K562 (cell line): ENCODE results near the gene MECR. TPM values are rescaled to one million over a fixed set of nuclear protein-coding genes. Genes with fewer than 3 reads are reported as not detected.

Experiments
- ATAC-seq: fragments of 200-7000 bp; cut with Tn5 transposase; 3 replicates; pipeline ENCODE4 v1.9.1; 2020; ENCODE audit warnings: moderate library complexity
- BruUV-seq: library from RNA; stranded (reverse); fragments of 400-500 nt; replicated peaks from 2 replicates; lab custom pipeline; 2021; lab: Mats Ljungman, UMichigan
- CTCF ChIA-PET: fragments of 300-600 bp; formaldehyde crosslinking; extraction: SDS; loops from one replicate; lab custom pipeline; 2021; ENCODE audit warnings: low intra/inter-chr PET ratio; lab: Yijun Ruan, JAX
- POLR2A ChIA-PET: fragments of 300-600, 350-650 bp; sonication (Branson Sonifier 250); formaldehyde crosslinking; extraction: SDS; loops from one replicate; lab custom pipeline; 2021; ENCODE audit warnings: antibody characterized with exemption, inconsistent platforms; lab: Yijun Ruan, JAX
- DNase-seq, 4 experiments: peaks; one replicate each; pipeline versions ENCODE4 v3.0.0 to v3.0.0-alpha.2; 2011 to 2018; ENCODE audit warnings: low spot score in 3 of 4, mixed read lengths in 3 of 4; ENCODE audit errors: extremely low read depth in 1 of 4
- FAIRE-seq: peaks from 2 replicates; lab custom pipeline; 2011; peaks lifted over from hg19 to GRCh38; lab: Jason Lieb, UNC
- H2AFZ ChIP-seq: 2 replicates; pipeline ENCODE4 v1.6.0; 2011; ENCODE audit warnings: low read depth, low read length, control low read depth, inconsistent platforms
- H3K27ac ChIP-seq: fragments of 200-600 bp; 3 replicates; pipeline ENCODE4 v1.8.0; 2011; ENCODE audit warnings: low read depth, mild to moderate bottlenecking, control low read depth, inconsistent platforms, low read length, moderate library complexity, mixed read lengths; ENCODE audit errors: extremely low read depth
- H3K27me3 ChIP-seq, 2 experiments: fragments of 300-600 bp in 1 of 2; 2 replicates in 1 of 2; 3 replicates in 1 of 2; pipeline versions ENCODE4 v1.6.0 to v1.8.0; 2011; ENCODE audit warnings: inconsistent platforms in 2 of 2, low read length in 2 of 2, mild to moderate bottlenecking in 1 of 2, mixed read lengths in 1 of 2, moderate library complexity in 1 of 2; ENCODE audit not compliant: control insufficient read depth in 2 of 2, insufficient read depth in 2 of 2
- H3K36me3 ChIP-seq: fragments of 300-600 bp; 3 replicates; pipeline ENCODE4 v1.8.0; 2011; ENCODE audit warnings: mild to moderate bottlenecking, low read length, inconsistent platforms; ENCODE audit not compliant: control insufficient read depth, insufficient read depth
- H3K4me1 ChIP-seq, 2 experiments: fragments of 200-600 bp in 1 of 2; replicated peaks in 1 of 2; 2 replicates in 1 of 2; 3 replicates in 1 of 2; pipeline versions ENCODE4 v1.5.1 to v1.8.0; 2011; ENCODE audit warnings: inconsistent platforms in 2 of 2, low read length in 2 of 2, mild to moderate bottlenecking in 1 of 2, mixed read lengths in 1 of 2, moderate library complexity in 1 of 2; ENCODE audit not compliant: control insufficient read depth in 2 of 2, insufficient read depth in 2 of 2
- H3K4me2 ChIP-seq: 2 replicates; pipeline ENCODE4 v1.6.1; 2011; ENCODE audit warnings: low read length, control low read depth, inconsistent platforms, mixed read lengths; ENCODE audit not compliant: insufficient read depth
- H3K4me3 ChIP-seq: fragments of 200-600 bp; sonication (generic), shearing (Covaris generic); 2 replicates; pipeline ENCODE4 v1.5.1; 2016; ENCODE audit warnings: control low read depth, inconsistent platforms
- H3K79me2 ChIP-seq: fragments of 200-600 bp; 3 replicates; pipeline ENCODE4 v1.8.0; 2011; ENCODE audit warnings: low read length, inconsistent platforms; ENCODE audit not compliant: control insufficient read depth, insufficient read depth
- H3K9ac ChIP-seq, 2 experiments: 2 replicates each; pipeline versions ENCODE4 v1.6.0 to v1.6.1; 2011; ENCODE audit warnings: low read depth in 2 of 2, low read length in 2 of 2, control low read depth in 1 of 2, inconsistent platforms in 1 of 2, mild to moderate bottlenecking in 1 of 2, mixed read lengths in 1 of 2; ENCODE audit not compliant: insufficient read depth in 1 of 2
- H3K9me1 ChIP-seq: one replicate; pipeline ENCODE4 v1.6.0; 2011; ENCODE audit warnings: inconsistent platforms, mild to moderate bottlenecking, low read length, moderate library complexity; ENCODE audit not compliant: control insufficient read depth, insufficient read depth
- H3K9me3 ChIP-seq: replicated peaks from 2 replicates; pipeline ENCODE4 v1.5.1; 2011; ENCODE audit warnings: low read depth, low read length, inconsistent platforms; ENCODE audit not compliant: control insufficient read depth, insufficient read depth
- H4K20me1 ChIP-seq: replicated peaks from 2 replicates; pipeline ENCODE4 v1.6.1; 2011; ENCODE audit warnings: low read length, inconsistent platforms, mixed read lengths; ENCODE audit not compliant: control insufficient read depth, insufficient read depth
- HLTF ChIP-seq: fragments of 450-650 bp; IDR thresholded peaks from 2 replicates; pipeline ENCODE4 v1.6.1; 2016
- MAFK ChIP-seq: IDR thresholded peaks from 2 replicates; pipeline ENCODE4 v1.6.1; 2011; ENCODE audit warnings: low read length, improper control_type of control experiment
- MCM7 ChIP-seq, 2 experiments: fragments of 450-650 bp; IDR thresholded peaks; 2 replicates each; pipeline ENCODE4 v1.6.1; 2016 to 2018
- MYNN ChIP-seq, 2 experiments: sonication (generic); formaldehyde crosslinking in 1 of 2; IDR thresholded peaks; 2 replicates each; pipeline versions ENCODE4 v1.5.0 to v1.6.1; 2016 to 2020; ENCODE audit warnings: antibody characterized with exemption in 1 of 2, missing genetic modification reagents in 1 of 2
- NFE2 ChIP-seq: IDR thresholded peaks from 2 replicates; pipeline ENCODE4 v1.6.1; 2014; ENCODE audit warnings: antibody characterized with exemption, low read depth
- NFYB ChIP-seq: IDR thresholded peaks from 2 replicates; pipeline ENCODE4 v1.6.1; 2011; ENCODE audit warnings: mild to moderate bottlenecking, moderate library complexity; ENCODE audit not compliant: insufficient read length; ENCODE audit errors: extremely low read depth
- NR2F6 ChIP-seq: fragments of 450-650 bp; formaldehyde crosslinking; IDR thresholded peaks from 2 replicates; pipeline ENCODE4 v1.4.0; 2020; ENCODE audit warnings: mild to moderate bottlenecking
- PRMT5 ChIP-seq: sonication (generic); formaldehyde crosslinking; IDR thresholded peaks from 2 replicates; pipeline ENCODE4 v1.5.0; 2020; ENCODE audit warnings: missing genetic modification reagents
- RAD21 ChIP-seq, 2 experiments: fragments of 250-450 bp in 1 of 2; fragments of 450-650 bp in 1 of 2; sonication (Bioruptor Pico) in 1 of 2; formaldehyde crosslinking in 1 of 2; IDR thresholded peaks in 1 of 2; conservative IDR thresholded peaks in 1 of 2; 2 replicates each; pipeline versions ENCODE4 v1.4.0 to v1.8.0; 2020 to 2022; ENCODE audit warnings: mild to moderate bottlenecking in 2 of 2, moderate library complexity in 1 of 2
- RBM25 ChIP-seq: fragments of 200-400 bp; formaldehyde crosslinking; IDR thresholded peaks from 2 replicates; pipeline ENCODE4 v1.6.1; 2018; ENCODE audit warnings: low read length, low read depth, moderate library complexity; ENCODE audit not compliant: severe bottlenecking
- U2AF2 ChIP-seq: fragments of 200-400 bp; formaldehyde crosslinking; optimal IDR thresholded peaks from 2 replicates; pipeline ENCODE3; 2017; ENCODE audit warnings: low read depth, mild to moderate bottlenecking, low read length
- WGBS: fragments of 100-300 bp; shearing (Covaris generic); methylation state at CpG from one replicate; pipeline ENCODE4 v1.1.6; 2016; ENCODE audit warnings: low coverage, mixed read lengths; ENCODE audit not compliant: insufficient coverage; ENCODE audit errors: missing lambda C conversion rate; 5-methylcytosine and 5-hydroxymethylcytosine counted together
- in situ Hi-C: fragments of 300-500 bp; cut with MboI; formaldehyde crosslinking; loops from 4 replicates; pipeline ENCODE4 v1.15.0; 2018; ENCODE audit warnings: inconsistent platforms, mixed read lengths
- intact Hi-C: fragments of 100-400 bp; cut with micrococcal nuclease; formaldehyde crosslinking; loops from 2 replicates; pipeline ENCODE4 v1.14.2; 2022
- polyA plus RNA-seq, 8 experiments: library from polyadenylated mRNA; depleted of rRNA in 4 of 8; stranded (reverse) in 5 of 8; unstranded in 3 of 8; fragments of >200 nt; fragmentation: Nextera tagmentation in 2 of 8; fragmentation: Illumina TruSeq in 1 of 8; extraction: Ambion mirVana in 2 of 8; extraction: Trizol in 1 of 8; gene quantifications; 2 replicates each; pipeline versions ENCODE4 v1.2.1 to v1.2.3, GENCODE V29; 2011 to 2014; ENCODE audit warnings: inconsistent platforms in 1 of 8, missing spikeins in 1 of 8
- total RNA-seq, 7 experiments: library from RNA; depleted of rRNA in 6 of 7; stranded (reverse); fragments of >200 nt in 6 of 7; fragmentation: Illumina TruSeq in 2 of 7; extraction: Trizol in 2 of 7; gene quantifications; 2 replicates each; pipeline versions ENCODE4 v1.2.1 to v1.2.3, GENCODE V29; 2011 to 2021; ENCODE audit warnings: low replicate concordance in 1 of 7
- TF ChIP-seq, protein P1 (sequence below): fragments of 250-450 bp; sonication (Bioruptor Pico); IDR thresholded peaks from 2 replicates; pipeline ENCODE4 v1.5.0; 2021
- TF ChIP-seq, protein P2 (sequence below): fragments of 200-800 bp; sonication (Bioruptor generic); IDR thresholded peaks from 2 replicates; pipeline ENCODE4 v1.6.1; 2017; ENCODE audit warnings: missing genetic modification characterization, missing compliant biosample characterization
- TF ChIP-seq, protein P3 (sequence below), 2 experiments: fragments of 150-350 bp in 1 of 2; IDR thresholded peaks; 2 replicates each; pipeline ENCODE4 v1.6.1; 2012 to 2016; ENCODE audit warnings: low read depth in 2 of 2, low read length in 2 of 2, mild to moderate bottlenecking in 1 of 2, moderate library complexity in 1 of 2
- TF ChIP-seq, protein P4 (sequence below): sonication (generic); formaldehyde crosslinking; IDR thresholded peaks from 2 replicates; pipeline ENCODE4 v1.8.0; 2022; ENCODE audit warnings: mild to moderate bottlenecking, missing genetic modification reagents, borderline replicate concordance

MECR gene
- total and polyA plus RNA-seq, 9 of the 15 experiments (the other 6 are each of a cell fraction or from before 2014, with no cell fraction given) = 10.4 to 58.6 (median 42.9) TPM

DNA sequence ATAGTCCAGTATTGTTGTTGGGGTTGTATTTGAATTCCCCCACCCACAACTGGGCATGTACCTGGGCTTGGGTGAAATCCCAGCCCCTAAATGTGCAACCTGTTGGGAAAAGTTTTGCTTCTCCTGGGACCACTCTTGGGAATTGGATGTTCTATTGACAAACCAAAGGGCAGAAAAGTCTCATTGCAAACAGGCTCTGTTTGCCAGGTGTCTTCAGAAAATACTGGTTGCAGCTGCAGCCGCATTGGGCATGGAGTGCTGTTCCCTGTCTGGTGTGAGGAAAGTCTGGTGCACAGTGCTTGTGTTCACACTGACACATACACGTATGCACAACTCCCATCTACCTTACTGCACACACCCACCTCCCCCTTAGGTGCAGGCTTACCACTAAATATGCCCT lies 17.7 kb upstream of the MECR start:
- Histone ChIP-seq H3K27me3 (peaks cover 17 to 49% of the 10 kb centered on the region in 2 experiments; a peak in 4 of 5 replicates), H3K9ac (no peak overlapping the region), H3K4me2 (no peak overlapping the region), H3K9me3 (no peaks in the 10 kb centered on the region), H2AFZ (no peak overlapping the region), H3K79me2 (no peaks in the 10 kb centered on the region), H3K27ac (no peak overlapping the region), H3K36me3 (no peaks in the 10 kb centered on the region), H3K9me1 (no peaks in the 10 kb centered on the region), H3K4me3 (no peak overlapping the region), H4K20me1 (peaks cover 27% of the 10 kb centered on the region), H3K4me1 (peaks cover 4 to 10% of the 10 kb centered on the region in 2 experiments; a peak in 3 of 5 replicates)
- intact Hi-C loops (no loop called here), in situ Hi-C loops (no loop called here)
- no peak for DNase-seq
- POLR2A ChIA-PET = interaction anchor here (1.4 to 1.7 kb wide), 2 partner anchors 9 to 12 kb away, joined by 4 read pairs; no protein-coding TSS in a partner anchor
- CTCF ChIA-PET = no interaction called here
- no peak for FAIRE-seq
- WGBS = 6% methylated on average over 2 of the region's 2 CpGs
- no peak for ATAC-seq
- BruUV-seq = no TSS peak
- no peak for TF ChIP-seq NR2F6 (CRISPR knock-in tag)
- no peak for TF ChIP-seq NFYB
- no peak for TF ChIP-seq RBM25
- TF ChIP-seq MAFK = no peak
- no peak for TF ChIP-seq U2AF2
- no peak for TF ChIP-seq MYNN (IDR thresholded peaks at IDR 0.05)
- TF ChIP-seq MYNN (CRISPR knock-in tag; IDR thresholded peaks at IDR 0.05) = no peak
- TF ChIP-seq, protein P1, sequence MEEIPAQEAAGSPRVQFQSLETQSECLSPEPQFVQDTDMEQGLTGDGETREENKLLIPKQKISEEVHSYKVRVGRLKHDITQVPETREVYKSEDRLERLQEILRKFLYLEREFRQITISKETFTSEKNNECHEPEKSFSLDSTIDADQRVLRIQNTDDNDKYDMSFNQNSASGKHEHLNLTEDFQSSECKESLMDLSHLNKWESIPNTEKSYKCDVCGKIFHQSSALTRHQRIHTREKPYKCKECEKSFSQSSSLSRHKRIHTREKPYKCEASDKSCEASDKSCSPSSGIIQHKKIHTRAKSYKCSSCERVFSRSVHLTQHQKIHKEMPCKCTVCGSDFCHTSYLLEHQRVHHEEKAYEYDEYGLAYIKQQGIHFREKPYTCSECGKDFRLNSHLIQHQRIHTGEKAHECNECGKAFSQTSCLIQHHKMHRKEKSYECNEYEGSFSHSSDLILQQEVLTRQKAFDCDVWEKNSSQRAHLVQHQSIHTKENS = no peak
- TF ChIP-seq HLTF = no peak
- TF ChIP-seq, protein P2, sequence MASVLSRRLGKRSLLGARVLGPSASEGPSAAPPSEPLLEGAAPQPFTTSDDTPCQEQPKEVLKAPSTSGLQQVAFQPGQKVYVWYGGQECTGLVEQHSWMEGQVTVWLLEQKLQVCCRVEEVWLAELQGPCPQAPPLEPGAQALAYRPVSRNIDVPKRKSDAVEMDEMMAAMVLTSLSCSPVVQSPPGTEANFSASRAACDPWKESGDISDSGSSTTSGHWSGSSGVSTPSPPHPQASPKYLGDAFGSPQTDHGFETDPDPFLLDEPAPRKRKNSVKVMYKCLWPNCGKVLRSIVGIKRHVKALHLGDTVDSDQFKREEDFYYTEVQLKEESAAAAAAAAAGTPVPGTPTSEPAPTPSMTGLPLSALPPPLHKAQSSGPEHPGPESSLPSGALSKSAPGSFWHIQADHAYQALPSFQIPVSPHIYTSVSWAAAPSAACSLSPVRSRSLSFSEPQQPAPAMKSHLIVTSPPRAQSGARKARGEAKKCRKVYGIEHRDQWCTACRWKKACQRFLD (CRISPR knock-in tag) = no peak
- no peak for TF ChIP-seq PRMT5 (CRISPR knock-in tag)
- TF ChIP-seq RAD21 (CRISPR knock-in tag; conservative IDR thresholded peaks at IDR 0.05 in 1 of 2, IDR thresholded peaks at IDR 0.05 in 1 of 2) = no peak
- TF ChIP-seq, protein P3, sequence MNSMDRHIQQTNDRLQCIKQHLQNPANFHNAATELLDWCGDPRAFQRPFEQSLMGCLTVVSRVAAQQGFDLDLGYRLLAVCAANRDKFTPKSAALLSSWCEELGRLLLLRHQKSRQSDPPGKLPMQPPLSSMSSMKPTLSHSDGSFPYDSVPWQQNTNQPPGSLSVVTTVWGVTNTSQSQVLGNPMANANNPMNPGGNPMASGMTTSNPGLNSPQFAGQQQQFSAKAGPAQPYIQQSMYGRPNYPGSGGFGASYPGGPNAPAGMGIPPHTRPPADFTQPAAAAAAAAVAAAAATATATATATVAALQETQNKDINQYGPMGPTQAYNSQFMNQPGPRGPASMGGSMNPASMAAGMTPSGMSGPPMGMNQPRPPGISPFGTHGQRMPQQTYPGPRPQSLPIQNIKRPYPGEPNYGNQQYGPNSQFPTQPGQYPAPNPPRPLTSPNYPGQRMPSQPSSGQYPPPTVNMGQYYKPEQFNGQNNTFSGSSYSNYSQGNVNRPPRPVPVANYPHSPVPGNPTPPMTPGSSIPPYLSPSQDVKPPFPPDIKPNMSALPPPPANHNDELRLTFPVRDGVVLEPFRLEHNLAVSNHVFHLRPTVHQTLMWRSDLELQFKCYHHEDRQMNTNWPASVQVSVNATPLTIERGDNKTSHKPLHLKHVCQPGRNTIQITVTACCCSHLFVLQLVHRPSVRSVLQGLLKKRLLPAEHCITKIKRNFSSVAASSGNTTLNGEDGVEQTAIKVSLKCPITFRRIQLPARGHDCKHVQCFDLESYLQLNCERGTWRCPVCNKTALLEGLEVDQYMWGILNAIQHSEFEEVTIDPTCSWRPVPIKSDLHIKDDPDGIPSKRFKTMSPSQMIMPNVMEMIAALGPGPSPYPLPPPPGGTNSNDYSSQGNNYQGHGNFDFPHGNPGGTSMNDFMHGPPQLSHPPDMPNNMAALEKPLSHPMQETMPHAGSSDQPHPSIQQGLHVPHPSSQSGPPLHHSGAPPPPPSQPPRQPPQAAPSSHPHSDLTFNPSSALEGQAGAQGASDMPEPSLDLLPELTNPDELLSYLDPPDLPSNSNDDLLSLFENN (IDR thresholded peaks at IDR 0.05; ENCODE audit: low read depth in 2 of 2, low read length in 2 of 2) = no peak
- TF ChIP-seq, protein P4, sequence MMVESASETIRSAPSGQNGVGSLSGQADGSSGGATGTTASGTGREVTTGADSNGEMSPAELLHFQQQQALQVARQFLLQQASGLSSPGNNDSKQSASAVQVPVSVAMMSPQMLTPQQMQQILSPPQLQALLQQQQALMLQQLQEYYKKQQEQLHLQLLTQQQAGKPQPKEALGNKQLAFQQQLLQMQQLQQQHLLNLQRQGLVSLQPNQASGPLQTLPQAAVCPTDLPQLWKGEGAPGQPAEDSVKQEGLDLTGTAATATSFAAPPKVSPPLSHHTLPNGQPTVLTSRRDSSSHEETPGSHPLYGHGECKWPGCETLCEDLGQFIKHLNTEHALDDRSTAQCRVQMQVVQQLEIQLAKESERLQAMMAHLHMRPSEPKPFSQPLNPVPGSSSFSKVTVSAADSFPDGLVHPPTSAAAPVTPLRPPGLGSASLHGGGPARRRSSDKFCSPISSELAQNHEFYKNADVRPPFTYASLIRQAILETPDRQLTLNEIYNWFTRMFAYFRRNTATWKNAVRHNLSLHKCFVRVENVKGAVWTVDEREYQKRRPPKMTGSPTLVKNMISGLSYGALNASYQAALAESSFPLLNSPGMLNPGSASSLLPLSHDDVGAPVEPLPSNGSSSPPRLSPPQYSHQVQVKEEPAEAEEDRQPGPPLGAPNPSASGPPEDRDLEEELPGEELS (CRISPR knock-in tag) = no peak
- no peak for TF ChIP-seq NFE2
- TF ChIP-seq MCM7 (IDR thresholded peaks at IDR 0.05) = no peak
